GM21526 (cell line): ENCODE data around the gene SLC4A8.
"Not testable (repeated sequence)": the region's sequence is repeated elsewhere in the genome, so short reads cannot be mapped to it uniquely, and the experiment has no call there.

ENCODE experiments used
- ATAC-seq: cut with Tn5 transposase; IDR thresholded peaks from one replicate; pipeline ENCODE4 v1.9.1; 2021; ENCODE audit warnings: moderate library complexity; ENCODE audit not compliant: unreplicated experiment, low FRiP score

The SLC4A8 gene

DNA sequence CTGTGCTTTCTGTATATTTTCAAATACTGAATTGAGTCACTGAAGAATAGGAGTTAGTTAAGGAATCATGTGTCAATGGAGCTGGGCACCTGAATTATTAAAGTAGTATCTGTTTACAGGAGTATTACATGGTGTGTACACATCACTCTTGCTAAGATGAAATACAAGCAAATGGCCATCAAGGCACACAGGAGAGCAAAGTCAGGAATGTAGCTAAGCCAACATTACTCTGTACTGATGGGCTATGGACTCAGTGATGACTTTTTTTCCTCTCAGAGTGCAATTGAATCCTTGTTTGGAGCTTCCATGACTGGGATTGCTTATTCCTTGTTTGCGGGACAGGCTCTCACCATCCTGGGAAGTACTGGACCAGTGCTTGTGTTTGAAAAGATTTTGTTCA lies 45.5 kb downstream of the SLC4A8 start:
- ATAC-seq, result no peak

DNA sequence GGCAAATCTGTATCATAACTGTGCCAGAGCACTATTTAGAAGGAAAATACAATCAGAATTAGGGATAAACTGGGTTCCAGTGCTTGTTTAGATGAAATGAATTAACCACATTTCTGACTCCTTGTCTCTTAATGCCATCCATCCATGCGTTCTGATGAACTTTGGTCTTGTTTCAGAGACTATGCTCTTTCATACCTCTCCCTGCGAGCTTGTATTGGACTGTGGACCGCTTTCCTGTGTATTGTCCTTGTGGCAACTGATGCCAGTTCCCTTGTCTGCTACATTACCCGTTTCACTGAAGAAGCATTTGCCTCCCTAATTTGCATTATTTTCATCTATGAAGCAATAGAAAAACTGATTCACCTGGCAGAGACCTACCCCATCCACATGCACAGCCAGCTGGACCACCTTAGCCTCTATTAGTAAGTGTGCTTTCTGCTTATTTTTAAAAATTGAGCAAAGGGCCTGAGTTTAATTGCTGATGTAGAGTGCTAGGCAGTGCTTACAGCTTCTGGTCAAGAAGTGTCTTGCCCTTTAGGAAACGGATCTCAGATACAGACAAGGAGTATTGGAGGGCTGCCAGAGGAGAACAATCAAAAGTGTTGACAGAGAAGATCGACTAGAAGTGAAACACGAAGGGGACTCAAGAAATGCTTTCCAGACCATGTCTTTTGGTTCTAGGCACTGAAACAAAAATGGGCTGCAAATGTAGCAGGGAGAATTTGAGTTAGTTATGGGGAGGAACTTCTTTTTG lies 46.7 kb downstream of the SLC4A8 start:
- no peak for ATAC-seq

DNA sequence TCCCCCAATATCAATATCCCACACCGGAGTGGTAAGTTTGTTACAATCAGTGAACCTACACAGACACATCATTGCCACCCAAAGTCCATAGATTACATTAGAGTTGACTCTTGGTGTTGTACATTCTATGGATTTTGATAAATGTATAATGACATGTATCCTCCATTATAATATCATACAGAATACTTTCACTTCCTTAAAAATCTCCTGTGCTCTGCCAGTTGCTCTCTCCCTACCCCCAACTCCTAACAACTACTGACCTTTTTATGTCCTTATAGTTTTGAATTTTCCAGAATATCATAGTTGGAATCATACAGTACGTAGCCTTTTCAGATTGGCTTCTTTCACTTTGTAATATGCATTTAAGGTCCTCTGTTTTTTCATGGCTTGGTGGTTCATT lies 48.4 kb downstream of the SLC4A8 start:
- no peak for ATAC-seq

DNA sequence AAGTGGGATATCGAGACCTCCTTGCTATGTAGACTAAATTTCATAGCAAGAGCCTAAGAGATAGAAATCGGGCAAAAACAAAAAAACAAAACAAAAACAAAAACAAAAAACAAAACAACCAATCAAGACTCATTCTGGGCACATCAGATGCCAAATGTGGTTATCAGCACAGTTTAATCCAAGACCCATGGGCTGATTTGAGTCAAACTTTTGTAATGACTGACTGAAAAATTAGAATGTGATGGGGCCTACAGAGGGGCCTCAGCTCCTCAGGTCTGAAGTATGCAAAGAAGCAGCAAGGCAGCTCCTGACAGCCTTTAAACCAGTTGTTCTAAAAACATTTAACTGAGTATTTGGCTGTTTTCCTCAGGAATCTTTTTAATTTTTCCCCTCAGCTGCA lies 49.3 kb downstream of the SLC4A8 start:
- no peak for ATAC-seq

GRCh38 chr12:51475543-51475942 lies 50.9 kb downstream of the SLC4A8 start:
- no peak for ATAC-seq

DNA sequence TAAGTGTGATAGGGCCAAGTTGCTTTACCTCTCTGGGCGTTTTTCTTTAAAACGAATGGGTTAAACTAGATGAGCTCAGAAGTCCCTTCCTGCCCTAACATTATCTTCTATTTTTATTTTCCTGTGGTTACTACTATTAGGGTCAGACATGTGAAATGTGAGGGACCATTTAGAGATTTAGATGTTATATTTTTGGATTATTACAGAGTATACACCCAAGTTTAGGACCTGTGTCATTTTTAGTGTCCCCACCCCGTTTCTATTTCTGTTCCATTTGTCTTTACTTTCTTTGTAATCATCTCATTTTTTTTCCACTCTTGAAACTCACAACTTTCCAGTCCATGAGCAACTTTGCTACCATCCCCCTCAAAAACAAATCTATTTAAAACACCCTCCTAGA lies 56.3 kb downstream of the SLC4A8 start:
- no peak for ATAC-seq

GRCh38 chr12:51482929-51483697 lies 58.5 kb downstream of the SLC4A8 start:
- ATAC-seq, result no peak

DNA sequence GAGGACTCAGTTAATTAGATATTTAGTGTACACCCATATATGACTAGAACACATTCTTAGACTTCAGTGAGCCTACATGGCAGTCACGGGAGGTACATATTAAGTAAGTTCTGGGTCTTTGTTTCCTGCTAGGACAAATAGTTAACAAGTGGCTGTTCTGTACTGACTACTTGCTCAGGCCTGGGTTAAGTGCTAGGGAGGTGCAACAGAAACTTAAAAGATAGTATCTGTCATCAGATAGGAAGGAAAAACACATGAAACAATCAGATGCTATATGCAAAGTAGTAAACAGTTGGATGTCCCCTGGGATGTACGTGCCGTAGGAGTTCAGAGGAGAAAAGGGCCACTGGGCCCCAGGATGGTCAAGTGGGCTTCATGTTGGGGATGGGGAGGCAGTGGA lies 59.5 kb downstream of the SLC4A8 start:
- ATAC-seq, result no peak

- ATAC-seq, result no peak
Observed at GRCh38 chr12:51488281-51488680, 63.6 kb downstream of the SLC4A8 start.

GRCh38 chr12:51493281-51493680 lies 68.7 kb downstream of the SLC4A8 start:
- no peak for ATAC-seq

DNA sequence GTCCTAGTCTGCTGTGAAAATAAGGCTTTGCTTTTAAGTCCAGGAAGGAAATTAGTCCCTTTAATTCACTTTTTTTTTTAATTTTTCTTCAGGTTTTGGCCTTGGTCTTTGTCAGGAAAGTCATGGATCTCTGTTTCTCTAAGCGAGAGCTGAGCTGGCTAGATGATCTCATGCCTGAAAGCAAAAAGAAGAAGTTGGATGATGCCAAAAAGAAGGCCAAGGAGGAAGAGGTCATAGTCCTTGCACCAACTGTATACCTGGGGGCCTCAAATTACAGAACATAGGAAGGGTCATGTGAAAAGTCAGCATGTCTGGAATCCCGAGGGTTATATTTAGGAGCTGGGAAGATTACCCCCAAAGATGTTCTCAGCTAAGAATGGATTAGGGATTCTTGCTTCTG lies 72.3 kb downstream of the SLC4A8 start:
- no peak for ATAC-seq

DNA sequence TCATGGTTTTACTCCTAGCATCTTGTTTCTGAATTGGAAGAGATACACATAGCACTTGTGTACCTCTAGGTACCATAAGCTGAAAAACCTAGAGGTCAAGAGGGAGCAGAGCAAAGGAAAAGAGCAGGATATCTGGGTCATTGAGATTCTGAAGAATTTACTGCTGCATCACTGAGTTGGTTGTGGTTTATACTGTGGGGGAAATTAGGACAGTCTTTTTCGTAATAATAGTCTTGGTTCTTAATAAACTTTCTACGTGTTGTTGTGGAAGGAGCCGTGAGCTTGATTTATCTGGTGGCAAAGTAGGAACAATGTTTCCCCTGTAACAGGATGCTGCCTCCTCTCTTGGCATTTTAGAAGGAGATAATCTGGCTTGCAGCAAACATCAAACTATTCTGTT lies 80.2 kb downstream of the SLC4A8 start:
- ATAC-seq, result no peak

DNA sequence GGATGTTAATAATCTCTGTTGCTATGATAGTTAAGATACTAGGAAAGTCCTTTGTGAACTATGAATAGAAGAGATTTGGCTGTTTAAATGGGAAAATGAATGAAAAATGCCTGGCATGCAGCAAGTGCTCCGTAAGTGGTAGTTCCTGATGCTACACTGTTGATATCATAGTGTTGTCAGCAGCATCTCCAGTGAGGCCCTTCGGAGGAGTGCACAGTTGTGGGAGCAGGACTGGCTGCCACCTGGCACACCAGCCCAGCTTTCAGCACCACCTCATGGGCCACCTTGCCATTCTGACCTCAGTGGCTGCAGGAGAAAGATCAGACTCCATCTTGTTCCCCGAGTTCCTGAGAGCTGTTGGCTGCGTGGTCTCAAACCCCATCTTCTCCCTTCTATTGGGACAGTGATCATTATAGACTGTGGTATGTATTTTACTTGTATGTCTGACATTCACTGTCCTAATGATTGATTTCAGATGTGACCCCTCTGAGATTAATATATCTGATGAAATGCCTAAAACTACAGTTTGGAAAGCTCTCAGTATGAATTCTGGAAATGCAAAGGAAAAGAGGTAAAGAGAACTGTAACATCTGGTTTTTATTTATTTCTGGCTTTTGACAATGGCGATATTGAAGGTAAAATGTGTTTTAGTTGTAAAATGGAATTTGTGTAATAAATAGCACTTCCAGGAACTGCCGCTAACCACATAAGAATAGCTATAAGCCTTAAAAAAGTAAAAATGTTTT lies 80.9 kb downstream of the SLC4A8 start:
- no peak for ATAC-seq

DNA sequence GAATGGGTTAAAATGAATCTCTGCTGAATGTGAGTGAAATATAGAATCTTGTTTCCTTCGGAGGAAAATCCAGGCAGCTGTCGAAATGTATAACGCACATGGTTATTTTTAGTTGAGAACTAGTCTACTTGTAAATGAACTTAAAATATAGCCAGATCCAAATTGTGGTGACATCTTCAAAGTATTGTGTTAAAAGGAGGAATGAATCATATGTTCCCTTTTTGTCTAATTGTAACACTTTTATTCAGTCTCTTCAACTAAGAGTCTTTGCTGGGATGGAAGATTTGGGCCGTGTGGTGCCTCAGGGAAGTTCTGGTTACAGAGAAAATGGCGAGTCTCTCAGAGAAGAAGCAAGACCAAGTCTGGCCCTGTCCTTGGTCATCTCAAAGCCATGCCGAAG lies 82.5 kb downstream of the SLC4A8 start:
- no peak for ATAC-seq

DNA sequence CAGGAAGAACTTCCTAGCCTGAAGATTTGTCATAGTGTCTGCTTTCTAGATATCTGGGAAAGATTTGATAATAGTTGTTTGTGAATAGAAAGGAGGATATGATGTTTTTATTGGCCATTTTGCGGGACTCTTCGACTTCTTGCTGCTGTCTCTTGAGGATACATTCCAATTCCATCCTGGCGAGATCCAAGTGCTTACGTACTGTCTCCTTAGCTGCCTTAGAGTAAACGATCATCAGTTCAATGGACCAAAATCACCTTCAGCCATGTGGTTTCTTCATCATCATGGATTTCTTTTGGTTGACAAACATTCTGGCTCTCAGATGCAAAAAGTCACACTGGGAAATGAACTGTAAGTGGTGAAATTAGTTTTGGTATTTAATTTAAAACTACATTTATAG lies 83.7 kb downstream of the SLC4A8 start:
- ATAC-seq, result no peak

- ATAC-seq, result no peak
Observed at GRCh38 chr12:51511546-51512260, 87.1 kb downstream of the SLC4A8 start.

DNA sequence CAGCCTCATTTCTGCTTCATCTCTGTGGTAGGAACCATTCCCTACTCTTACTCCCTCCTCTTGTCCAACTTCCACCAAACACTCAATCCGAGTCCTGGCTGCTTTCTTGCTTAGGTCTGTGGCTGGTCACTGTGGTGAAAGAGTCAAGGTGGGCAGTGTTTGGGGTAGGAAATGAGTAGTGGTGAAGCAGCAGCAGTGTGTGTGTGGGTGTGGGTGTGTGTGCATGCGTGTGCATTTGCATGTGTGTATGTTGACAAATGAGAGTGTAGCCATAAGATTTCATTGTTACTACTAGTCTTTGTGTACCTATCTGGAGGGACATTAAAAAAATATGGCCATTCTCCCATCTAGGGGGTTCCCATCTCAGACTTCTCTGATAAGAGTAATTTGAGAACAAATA lies 87.8 kb downstream of the SLC4A8 start:
- ATAC-seq, result no peak

DNA sequence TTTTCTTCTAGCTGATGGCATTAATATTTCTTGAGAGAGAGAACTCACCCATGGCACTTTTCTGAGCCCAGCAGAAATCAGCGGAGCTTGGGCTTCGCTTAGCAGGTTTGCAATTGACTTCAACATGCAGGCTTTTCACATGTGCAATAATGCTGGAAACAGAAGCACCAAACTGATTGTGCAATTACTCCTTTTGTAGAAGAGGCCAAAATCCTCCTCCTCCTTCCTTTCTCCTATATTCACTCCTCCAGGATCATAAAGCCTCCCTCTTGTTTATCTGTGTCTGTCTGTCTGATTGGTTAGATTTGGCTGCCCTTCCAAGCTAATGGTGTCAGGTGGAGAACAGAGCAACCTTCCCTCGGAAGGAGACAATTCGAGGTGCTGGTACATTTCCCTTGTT lies 90.4 kb downstream of the SLC4A8 start:
- not testable (repeated sequence) for ATAC-seq

GRCh38 chr12:51517316-51517715 lies 92.7 kb downstream of the SLC4A8 start:
- ATAC-seq, result no peak

DNA sequence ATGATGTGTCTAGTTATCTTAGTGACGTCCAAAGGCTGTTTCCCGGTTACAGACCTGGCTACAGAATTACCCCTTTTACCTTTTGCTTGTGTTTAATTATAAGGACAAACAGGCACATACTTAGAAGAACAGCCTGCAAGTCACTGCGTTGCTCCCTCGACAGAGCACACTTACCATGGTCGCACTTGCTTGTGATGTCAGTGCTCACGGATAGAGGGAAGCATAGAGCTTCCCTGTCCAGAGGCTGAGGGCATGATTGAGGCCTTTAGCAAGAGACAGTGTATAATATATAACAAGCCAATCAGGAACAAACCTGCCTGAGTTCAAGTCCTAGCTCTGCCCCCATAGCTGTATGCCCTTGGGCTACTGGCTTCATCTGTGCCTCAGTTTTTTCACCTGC lies 93.2 kb downstream of the SLC4A8 start:
- no peak for ATAC-seq

DNA sequence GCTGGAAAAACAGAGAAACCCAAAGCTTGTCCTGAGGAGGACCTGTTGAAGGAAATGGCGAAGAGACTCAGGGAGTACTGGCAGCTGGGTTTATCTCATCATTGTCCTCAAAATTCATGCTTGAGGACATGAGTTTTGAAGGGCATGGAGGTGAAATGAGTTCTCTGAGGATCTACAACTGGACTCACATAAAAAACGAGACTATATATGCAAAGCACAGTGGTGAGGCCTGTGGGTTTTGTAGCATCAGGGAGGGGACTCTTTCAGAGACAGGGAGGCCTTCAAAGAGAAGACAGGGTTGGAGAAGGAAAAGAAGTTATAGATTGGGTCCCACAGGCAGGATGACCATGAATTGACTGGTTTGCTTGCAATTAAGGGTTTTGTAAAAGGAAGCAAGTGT lies 95.1 kb downstream of the SLC4A8 start:
- no peak for ATAC-seq
